ENCODE results near the gene BMP6. TPM values are rescaled to one million over a fixed set of nuclear protein-coding genes. Genes with fewer than 3 reads are reported as not detected.

BMP6 gene
- total RNA-seq, 2 donors from 2014 or later = not detected

- Mint-ChIP-seq H3K27ac (no peak overlapping the region), H3K9me3 (no peaks in the 10 kb centered on the region), H3K36me3 (no peaks in the 10 kb centered on the region)
- ATAC-seq (no peak), DNase-seq (ENCODE audit: low spot score in 2 of 2) (no peak)
Measured at GRCh38 chr6:7762760-7763159, 36.9 kb downstream of the BMP6 start.

GRCh38 chr6:7763881-7764280 lies 38.0 kb downstream of the BMP6 start:
- no peak for ATAC-seq
- H3K27ac Mint-ChIP-seq = no peak overlapping the region

GRCh38 chr6:7765575-7766325 lies 39.9 kb downstream of the BMP6 start:
- DNase-seq (ENCODE audit: low spot score in 2 of 2) (no peak), ATAC-seq (no peak)
- Mint-ChIP-seq H3K36me3 (no peaks in the 10 kb centered on the region), H3K9me3 (no peaks in the 10 kb centered on the region), H3K27ac (no peak overlapping the region)

More at GRCh38 chr6:7763881-7764280, 38.0 kb downstream of the BMP6 start:
- Mint-ChIP-seq H3K36me3 (no peaks in the 10 kb centered on the region), H3K9me3 (no peaks in the 10 kb centered on the region)
- no peak for DNase-seq (ENCODE audit: low spot score in 2 of 2)

- H3K9me3 Mint-ChIP-seq = no peaks in the 10 kb centered on the region
- no peak for DNase-seq (ENCODE audit: low spot score in 2 of 2)
- H3K36me3 Mint-ChIP-seq = no peaks in the 10 kb centered on the region
- H3K27ac Mint-ChIP-seq = no peak overlapping the region
- ATAC-seq = no peak
Measured at GRCh38 chr6:7769702-7770101, 43.8 kb downstream of the BMP6 start.

GRCh38 chr6:7770111-7770510 lies 44.2 kb downstream of the BMP6 start:
- DNase-seq (ENCODE audit: low spot score in 2 of 2) = no peak
- Mint-ChIP-seq H3K9me3 (no peaks in the 10 kb centered on the region), H3K36me3 (no peaks in the 10 kb centered on the region), H3K27ac (no peak overlapping the region)
- no peak for ATAC-seq

GRCh38 chr6:7770601-7771000 lies 44.7 kb downstream of the BMP6 start:
- no peaks in the 10 kb centered on the region for H3K9me3 Mint-ChIP-seq
- DNase-seq (ENCODE audit: low spot score in 2 of 2) = no peak
- ATAC-seq = no peak
- H3K36me3 Mint-ChIP-seq = no peaks in the 10 kb centered on the region
- H3K27ac Mint-ChIP-seq = no peak overlapping the region

- no peaks in the 10 kb centered on the region for H3K36me3 Mint-ChIP-seq
- no peaks in the 10 kb centered on the region for H3K9me3 Mint-ChIP-seq
- no peak overlapping the region for H3K27ac Mint-ChIP-seq
- DNase-seq (ENCODE audit: low spot score in 2 of 2) (no peak), ATAC-seq (no peak)
Measured at GRCh38 chr6:7773322-7773721, 47.4 kb downstream of the BMP6 start.

GRCh38 chr6:7773914-7774313 lies 48.0 kb downstream of the BMP6 start:
- Mint-ChIP-seq H3K27ac (no peak overlapping the region), H3K36me3 (no peaks in the 10 kb centered on the region), H3K9me3 (no peaks in the 10 kb centered on the region)
- no peak for DNase-seq (ENCODE audit: low spot score in 2 of 2)
- ATAC-seq = no peak

GRCh38 chr6:7776509-7776908 lies 50.6 kb downstream of the BMP6 start:
- Mint-ChIP-seq H3K36me3 (no peaks in the 10 kb centered on the region), H3K9me3 (no peaks in the 10 kb centered on the region), H3K27ac (no peak overlapping the region)
- ATAC-seq = no peak
- DNase-seq (ENCODE audit: low spot score in 2 of 2) = no peak

GRCh38 chr6:7777074-7777473 lies 51.2 kb downstream of the BMP6 start:
- DNase-seq (ENCODE audit: low spot score in 2 of 2) (no peak), ATAC-seq (no peak)
- Mint-ChIP-seq H3K9me3 (no peaks in the 10 kb centered on the region), H3K27ac (no peak overlapping the region), H3K36me3 (no peaks in the 10 kb centered on the region)

GRCh38 chr6:7781240-7781639 lies 55.3 kb downstream of the BMP6 start:
- ATAC-seq (no peak), DNase-seq (ENCODE audit: low spot score in 2 of 2) (no peak)
- H3K36me3 Mint-ChIP-seq = no peaks in the 10 kb centered on the region
- H3K9me3 Mint-ChIP-seq = no peaks in the 10 kb centered on the region
- H3K27ac Mint-ChIP-seq = no peak overlapping the region

- DNase-seq (ENCODE audit: low spot score in 2 of 2) = no peak
- H3K9me3 Mint-ChIP-seq = no peaks in the 10 kb centered on the region
- no peak for ATAC-seq
- H3K27ac Mint-ChIP-seq = no peak overlapping the region
- H3K36me3 Mint-ChIP-seq = no peaks in the 10 kb centered on the region
Measured at GRCh38 chr6:7784248-7784647, 58.3 kb downstream of the BMP6 start.

- no peak overlapping the region for H3K27ac Mint-ChIP-seq
- H3K9me3 Mint-ChIP-seq = no peaks in the 10 kb centered on the region
- DNase-seq (ENCODE audit: low spot score in 2 of 2) = no peak
- no peaks in the 10 kb centered on the region for H3K36me3 Mint-ChIP-seq
- ATAC-seq = no peak
Measured at GRCh38 chr6:7784706-7785105, 58.8 kb downstream of the BMP6 start.

GRCh38 chr6:7785243-7786035 lies 59.5 kb downstream of the BMP6 start:
- ATAC-seq (no peak), DNase-seq (ENCODE audit: low spot score in 2 of 2) (no peak)
- no peaks in the 10 kb centered on the region for H3K36me3 Mint-ChIP-seq

GRCh38 chr6:7786214-7786661 lies 60.3 kb downstream of the BMP6 start:
- ATAC-seq (no peak), DNase-seq (ENCODE audit: low spot score in 2 of 2) (no peak)
- Mint-ChIP-seq H3K36me3 (peaks cover 0 to 5% of the 10 kb centered on the region in 2 donors), H3K27ac (no peak overlapping the region), H3K9me3 (no peaks in the 10 kb centered on the region)

More at GRCh38 chr6:7785243-7786035, 59.5 kb downstream of the BMP6 start:
- H3K9me3 Mint-ChIP-seq = no peaks in the 10 kb centered on the region
- H3K27ac Mint-ChIP-seq = no peak overlapping the region

- H3K27ac Mint-ChIP-seq = no peak overlapping the region
- DNase-seq (ENCODE audit: low spot score in 2 of 2) (no peak), ATAC-seq (no peak)
- H3K9me3 Mint-ChIP-seq = no peaks in the 10 kb centered on the region
- H3K36me3 Mint-ChIP-seq = peaks cover 0 to 5% of the 10 kb centered on the region in 2 donors
Measured at GRCh38 chr6:7787137-7787608, 61.3 kb downstream of the BMP6 start.

GRCh38 chr6:7787731-7788130 lies 61.8 kb downstream of the BMP6 start:
- H3K36me3 Mint-ChIP-seq = peaks cover 0 to 5% of the 10 kb centered on the region in 2 donors
- no peaks in the 10 kb centered on the region for H3K9me3 Mint-ChIP-seq
- ATAC-seq = no peak
- no peak overlapping the region for H3K27ac Mint-ChIP-seq
- no peak for DNase-seq (ENCODE audit: low spot score in 2 of 2)

Measured in activated naive CD4-positive, alpha-beta T cell treated with anti-CD3 and anti-CD28 coated beads, Interleukin-2, amount 50 U/mL, for 72 hours (primary cell).